Stimulated activated CD8-positive, alpha-beta memory T cell treated with anti-CD3 and anti-CD28 coated beads, Interleukin-15, amount 100 ng/mL, for 24 hours (primary cell): ENCODE measurements around the gene FAM174B.

Experiments used
- DNase-seq: peaks from one replicate; pipeline ENCODE4 v3.0.0-alpha.2; 2020; ENCODE audit warnings: low read depth

The FAM174B gene

DNA sequence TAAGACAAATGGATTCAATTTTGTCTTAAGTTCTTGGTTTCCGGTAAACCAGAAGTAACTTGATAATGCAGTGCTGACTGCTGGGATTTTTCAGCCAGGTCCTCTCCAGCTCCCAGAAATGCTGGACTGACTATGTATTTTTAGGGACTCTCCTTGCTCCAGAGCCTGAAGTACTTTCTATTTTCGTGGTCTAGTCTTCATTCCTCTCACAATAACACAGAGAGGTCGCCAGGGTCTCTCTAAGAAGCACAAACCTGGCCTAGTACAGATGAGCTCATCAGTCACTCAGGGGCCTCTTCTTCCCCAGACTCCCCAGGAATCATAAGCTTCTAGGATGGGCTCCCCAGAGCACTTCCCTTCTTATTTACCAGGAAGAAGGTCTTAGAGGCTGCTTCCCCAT lies 85.8 kb downstream of the FAM174B start:
- no peak for DNase-seq
